Measurements from ENCODE around the gene ZC3H8.
A peak's percentile ranks its signal among the peaks of the same experiment; 100 is the strongest.

The ZC3H8 gene

DNA sequence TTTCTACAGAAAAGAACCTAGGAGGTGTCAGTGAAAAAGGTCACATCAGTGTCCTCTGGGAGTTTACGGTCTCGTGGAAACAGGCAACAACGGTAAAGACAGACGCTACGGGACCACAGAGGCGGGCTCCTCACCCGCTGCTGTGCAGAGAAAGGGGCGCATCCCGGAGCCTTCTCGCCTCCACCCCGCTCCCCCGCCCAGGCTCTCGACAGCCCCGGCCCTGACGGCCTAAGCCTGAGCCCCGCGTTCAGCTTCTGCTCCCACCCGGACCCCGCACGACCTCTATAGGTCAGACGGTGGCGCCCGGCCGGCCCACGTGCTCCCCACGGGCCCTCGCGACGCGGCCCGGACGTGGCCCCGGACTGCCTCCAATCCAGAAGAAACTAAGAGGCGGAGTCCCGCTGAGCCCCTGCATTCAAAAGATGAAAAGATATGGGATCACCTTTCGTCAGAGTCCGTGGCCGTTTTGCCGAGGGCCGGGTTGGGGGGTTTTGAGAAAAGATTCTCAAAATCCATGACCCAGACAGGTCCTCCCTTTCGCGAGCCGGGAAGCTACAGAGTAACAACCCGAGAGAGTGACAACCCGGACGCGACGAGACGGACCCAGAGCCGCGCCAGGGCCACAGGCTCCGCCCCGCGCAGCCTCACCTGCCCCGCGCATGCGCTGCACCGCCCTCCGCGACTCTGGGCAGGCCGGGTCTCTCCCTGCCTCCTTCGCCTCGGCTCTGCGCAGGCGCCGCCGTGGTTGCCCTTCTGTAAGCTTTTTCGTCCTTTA lies at the start of gene ZC3H8:
TSS of gene ZC3H8 (minus strand) at position 577 of the 775 bp plus-strand sequence. CDS start at position 516, 61 bp downstream.
- H3K9me3 ChIP-seq (ENCODE audit: insufficient read depth, low read depth, low read length), result no peaks in the 10 kb centered on the region
- peak within 1 kb of the TSS; percentile 78 for H3K4me2 ChIP-seq (ENCODE audit: low read depth, low read length, poor library complexity, severe bottlenecking)
- no peaks in the 10 kb centered on the region for H3K9me2 ChIP-seq (replicated peaks; ENCODE audit: low read depth, low read length)
- no peaks in the 10 kb centered on the region for H4K20me1 ChIP-seq (ENCODE audit: insufficient read depth, low read length, poor library complexity, severe bottlenecking)
- H2AFZ ChIP-seq (ENCODE audit: low read length), result peak within 1 kb of the TSS; percentile 94
- no peaks in the 10 kb centered on the region for H3K27me3 ChIP-seq (ENCODE audit: insufficient read depth, low read length, poor library complexity, severe bottlenecking)
- no peaks in the 10 kb centered on the region for H3F3A ChIP-seq (ENCODE audit: low read depth)
- H3K9ac ChIP-seq (ENCODE audit: low read depth, low read length, poor library complexity, severe bottlenecking), result peak within 1 kb of the TSS; percentile 86
- H3K79me2 ChIP-seq (ENCODE audit: insufficient read depth, low read length), result peaks cover 40% of the 10 kb centered on the region
- H3K36me3 ChIP-seq (ENCODE audit: insufficient read depth, low read length), result no peaks in the 10 kb centered on the region
- H3K4me1 ChIP-seq (ENCODE audit: insufficient read depth, low read length, poor library complexity, severe bottlenecking), result peaks cover 43% of the 10 kb centered on the region
- peak within 1 kb of the TSS; percentile 89 for H3K4me3 ChIP-seq (ENCODE audit: low read length, poor library complexity, severe bottlenecking)
- no peak for TF ChIP-seq EZH2phosphoT487 (IDR thresholded peaks at IDR 0.05; ENCODE audit: borderline replicate concordance)
- TF ChIP-seq, protein P1, sequence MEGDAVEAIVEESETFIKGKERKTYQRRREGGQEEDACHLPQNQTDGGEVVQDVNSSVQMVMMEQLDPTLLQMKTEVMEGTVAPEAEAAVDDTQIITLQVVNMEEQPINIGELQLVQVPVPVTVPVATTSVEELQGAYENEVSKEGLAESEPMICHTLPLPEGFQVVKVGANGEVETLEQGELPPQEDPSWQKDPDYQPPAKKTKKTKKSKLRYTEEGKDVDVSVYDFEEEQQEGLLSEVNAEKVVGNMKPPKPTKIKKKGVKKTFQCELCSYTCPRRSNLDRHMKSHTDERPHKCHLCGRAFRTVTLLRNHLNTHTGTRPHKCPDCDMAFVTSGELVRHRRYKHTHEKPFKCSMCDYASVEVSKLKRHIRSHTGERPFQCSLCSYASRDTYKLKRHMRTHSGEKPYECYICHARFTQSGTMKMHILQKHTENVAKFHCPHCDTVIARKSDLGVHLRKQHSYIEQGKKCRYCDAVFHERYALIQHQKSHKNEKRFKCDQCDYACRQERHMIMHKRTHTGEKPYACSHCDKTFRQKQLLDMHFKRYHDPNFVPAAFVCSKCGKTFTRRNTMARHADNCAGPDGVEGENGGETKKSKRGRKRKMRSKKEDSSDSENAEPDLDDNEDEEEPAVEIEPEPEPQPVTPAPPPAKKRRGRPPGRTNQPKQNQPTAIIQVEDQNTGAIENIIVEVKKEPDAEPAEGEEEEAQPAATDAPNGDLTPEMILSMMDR (conservative IDR thresholded peaks at IDR 0.05; ENCODE audit: low read length), result peak; percentile 24; the same call in 1 of the 2 replicates

GRCh38 chr2:112304298-112304941 lies 49.6 kb upstream of the ZC3H8 start:
- Histone ChIP-seq H3K9ac (ENCODE audit: low read depth, low read length, poor library complexity, severe bottlenecking) (no peak overlapping the region), H3K36me3 (ENCODE audit: insufficient read depth, low read length) (peaks cover 8% of the 10 kb centered on the region; the same call in 1 of the 2 replicates), H4K20me1 (ENCODE audit: insufficient read depth, low read length, poor library complexity, severe bottlenecking) (no peaks in the 10 kb centered on the region), H3K9me3 (ENCODE audit: insufficient read depth, low read depth, low read length) (no peaks in the 10 kb centered on the region), H3K4me2 (ENCODE audit: low read depth, low read length, poor library complexity, severe bottlenecking) (no peak overlapping the region), H3K9me2 (replicated peaks; ENCODE audit: low read depth, low read length) (no peaks in the 10 kb centered on the region), H3K4me3 (ENCODE audit: low read length, poor library complexity, severe bottlenecking) (no peak overlapping the region), H3K27me3 (ENCODE audit: insufficient read depth, low read length, poor library complexity, severe bottlenecking) (no peaks in the 10 kb centered on the region), H3K79me2 (ENCODE audit: insufficient read depth, low read length) (no peaks in the 10 kb centered on the region), H3F3A (ENCODE audit: low read depth) (no peaks in the 10 kb centered on the region), H2AFZ (ENCODE audit: low read length) (no peak overlapping the region), H3K4me1 (ENCODE audit: insufficient read depth, low read length, poor library complexity, severe bottlenecking) (no peaks in the 10 kb centered on the region)
- TF ChIP-seq EZH2phosphoT487 (IDR thresholded peaks at IDR 0.05; ENCODE audit: borderline replicate concordance), result no peak

GRCh38 chr2:112301973-112302372 lies 47.1 kb upstream of the ZC3H8 start:
- Histone ChIP-seq H4K20me1 (ENCODE audit: insufficient read depth, low read length, poor library complexity, severe bottlenecking) (no peaks in the 10 kb centered on the region), H3K9ac (ENCODE audit: low read depth, low read length, poor library complexity, severe bottlenecking) (no peak overlapping the region), H3K27me3 (ENCODE audit: insufficient read depth, low read length, poor library complexity, severe bottlenecking) (no peaks in the 10 kb centered on the region), H3K36me3 (ENCODE audit: insufficient read depth, low read length) (peaks cover 8% of the 10 kb centered on the region; the same call in 1 of the 2 replicates), H3K79me2 (ENCODE audit: insufficient read depth, low read length) (no peaks in the 10 kb centered on the region), H3F3A (ENCODE audit: low read depth) (no peaks in the 10 kb centered on the region), H3K9me3 (ENCODE audit: insufficient read depth, low read depth, low read length) (no peaks in the 10 kb centered on the region), H3K4me2 (ENCODE audit: low read depth, low read length, poor library complexity, severe bottlenecking) (no peak overlapping the region), H3K9me2 (replicated peaks; ENCODE audit: low read depth, low read length) (no peaks in the 10 kb centered on the region), H3K4me1 (ENCODE audit: insufficient read depth, low read length, poor library complexity, severe bottlenecking) (no peaks in the 10 kb centered on the region), H2AFZ (ENCODE audit: low read length) (no peak overlapping the region), H3K4me3 (ENCODE audit: low read length, poor library complexity, severe bottlenecking) (no peak overlapping the region)
- TF ChIP-seq EZH2phosphoT487 (IDR thresholded peaks at IDR 0.05; ENCODE audit: borderline replicate concordance), result no peak
- TF ChIP-seq, protein P1 (conservative IDR thresholded peaks at IDR 0.05; ENCODE audit: low read length), result no peak

Data from Loucy (cell line).